Mesendoderm (in vitro differentiated cells): ENCODE measurements around the gene CLDND1.

ENCODE experiments used
- DNase-seq: peaks from one replicate; pipeline ENCODE4 v3.0.0; 2013
- H2AK5ac ChIP-seq: 2 replicates; pipeline ENCODE4 v1.6.1; 2013; ENCODE audit warnings: low read length, inconsistent platforms
- H2BK120ac ChIP-seq: 2 replicates; pipeline ENCODE4 v1.6.1; 2013; ENCODE audit warnings: low read depth, mild to moderate bottlenecking, low read length, moderate library complexity, mixed read lengths
- H2BK15ac ChIP-seq: replicated peaks from 2 replicates; pipeline ENCODE4 v1.6.1; 2013; ENCODE audit warnings: low read depth, mild to moderate bottlenecking, moderate library complexity
- H2BK5ac ChIP-seq: 2 replicates; pipeline ENCODE4 v1.6.1; 2013; ENCODE audit warnings: low read length, inconsistent platforms
- H3K18ac ChIP-seq: 2 replicates; pipeline ENCODE4 v1.6.1; 2013; ENCODE audit warnings: mild to moderate bottlenecking, low read length, mixed read lengths
- H3K23ac ChIP-seq: one replicate; pipeline ENCODE4 v1.6.1; 2013; ENCODE audit warnings: low read length
- H3K27ac ChIP-seq: 2 replicates; pipeline ENCODE4 v1.5.1; 2013; ENCODE audit warnings: low read depth, mild to moderate bottlenecking, inconsistent platforms, low read length, moderate library complexity
- H3K27me3 ChIP-seq: 2 replicates; pipeline ENCODE4 v1.6.1; 2013; ENCODE audit warnings: low read length, control low read depth, mild to moderate bottlenecking, inconsistent platforms; ENCODE audit not compliant: insufficient read depth, poor library complexity
- H3K36me3 ChIP-seq: 2 replicates; pipeline ENCODE4 v1.6.1; 2013; ENCODE audit warnings: low read length, inconsistent platforms; ENCODE audit not compliant: control insufficient read depth, insufficient read depth
- H3K4ac ChIP-seq: one replicate; pipeline ENCODE4 v1.6.1; 2013; ENCODE audit warnings: low read depth, mild to moderate bottlenecking, low read length, moderate library complexity
- H3K4me1 ChIP-seq: 2 replicates; pipeline ENCODE4 v1.6.1; 2013; ENCODE audit warnings: low read depth, low read length, inconsistent platforms; ENCODE audit not compliant: control insufficient read depth
- H3K4me2 ChIP-seq: 2 replicates; pipeline ENCODE4 v1.6.1; 2013; ENCODE audit warnings: low read length
- H3K4me3 ChIP-seq: 2 replicates; pipeline ENCODE4 v1.5.1; 2013; ENCODE audit warnings: mild to moderate bottlenecking, low read length
- H3K56ac ChIP-seq: one replicate; pipeline ENCODE4 v1.6.1; 2013; ENCODE audit warnings: low read length
- H3K79me1 ChIP-seq: 2 replicates; pipeline ENCODE4 v1.6.1; 2013; ENCODE audit warnings: low read length, inconsistent platforms
- H3K79me2 ChIP-seq: 2 replicates; pipeline ENCODE4 v1.6.1; 2013; ENCODE audit warnings: mild to moderate bottlenecking, low read length; ENCODE audit not compliant: control insufficient read depth, insufficient read depth
- H3K9ac ChIP-seq: 2 replicates; pipeline ENCODE4 v1.6.1; 2013; ENCODE audit warnings: low read length, inconsistent platforms
- H4K5ac ChIP-seq: one replicate; pipeline ENCODE4 v1.6.1; 2013; ENCODE audit warnings: low read length
- H4K8ac ChIP-seq: one replicate; pipeline ENCODE4 v1.6.1; 2013; ENCODE audit warnings: low read depth, mild to moderate bottlenecking, control low read depth, low read length, moderate library complexity
- WGBS: extraction: QIAGEN DNeasy Blood & Tissue Kit; methylation state at CpG from one replicate; pipeline ENCODE4 v1.1.7; 2013; ENCODE audit warnings: low lambda C conversion rate, missing lambda C conversion rate; ENCODE audit not compliant: insufficient coverage; ENCODE audit errors: extremely low coverage; 5-methylcytosine and 5-hydroxymethylcytosine counted together

The CLDND1 gene

DNA sequence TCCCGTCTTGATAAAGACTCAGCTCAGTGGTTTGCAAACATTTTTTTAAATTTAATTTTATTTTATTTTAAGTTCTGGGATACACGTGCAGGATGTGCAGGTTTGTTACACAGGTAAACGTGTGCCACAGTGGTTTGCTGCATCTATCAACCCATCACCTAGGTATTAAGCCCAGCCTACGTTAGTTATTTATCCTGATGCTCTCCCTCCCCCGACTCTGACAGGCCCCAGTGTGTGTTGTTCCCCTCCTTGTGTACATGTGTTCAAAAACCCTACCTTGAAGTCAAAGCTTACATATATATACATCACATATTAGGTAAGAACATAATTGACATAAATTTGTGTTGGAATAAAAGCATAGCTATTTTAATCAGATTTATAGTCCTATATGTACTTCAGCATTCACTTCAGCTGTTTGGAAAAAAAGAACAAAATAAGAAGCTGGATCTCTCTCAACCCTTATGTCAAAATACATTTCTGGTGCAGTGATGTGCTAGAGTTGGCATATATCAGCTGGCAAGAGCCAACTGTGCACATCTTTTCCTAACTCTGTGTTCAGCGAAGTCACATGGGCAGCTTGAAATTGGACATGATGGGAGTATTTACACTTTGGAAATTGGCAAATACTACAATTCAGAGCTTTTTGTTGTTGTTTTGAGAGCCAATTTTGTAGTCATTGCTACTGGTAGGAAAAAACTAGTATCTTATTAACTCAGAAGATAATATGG is 35.6 kb upstream of the CLDND1 start:
- no peaks in the 10 kb centered on the region for H3K27me3 ChIP-seq
- H3K56ac ChIP-seq, result no peak overlapping the region
- no peak overlapping the region for H3K23ac ChIP-seq
- H4K5ac ChIP-seq, result no peak overlapping the region
- no peaks in the 10 kb centered on the region for H3K79me1 ChIP-seq
- H2BK5ac ChIP-seq, result no peak overlapping the region
- no peaks in the 10 kb centered on the region for H3K36me3 ChIP-seq
- DNase-seq, result no peak
- no peaks in the 10 kb centered on the region for H3K4me1 ChIP-seq
- H3K27ac ChIP-seq, result no peak overlapping the region
- no peak overlapping the region for H4K8ac ChIP-seq
- H3K79me2 ChIP-seq, result no peaks in the 10 kb centered on the region
- no peak overlapping the region for H3K4me2 ChIP-seq
- H3K4me3 ChIP-seq, result no peak overlapping the region
- H2BK120ac ChIP-seq, result no peak overlapping the region
- no peak overlapping the region for H3K18ac ChIP-seq
- no peak overlapping the region for H2AK5ac ChIP-seq
- no CpG with 5 or more reads among the region's 6 CpGs for WGBS
- no peak overlapping the region for H2BK15ac ChIP-seq
- no peak overlapping the region for H3K9ac ChIP-seq
- no peak overlapping the region for H3K4ac ChIP-seq

GRCh38 chr3:98557324-98558010 is 34.8 kb upstream of the CLDND1 start:
- WGBS, result no CpG with 5 or more reads among the region's 4 CpGs
- Histone ChIP-seq H3K27me3 (no peaks in the 10 kb centered on the region), H3K4ac (no peak overlapping the region), H2BK5ac (no peak overlapping the region), H2BK120ac (no peak overlapping the region), H3K4me2 (no peak overlapping the region), H4K5ac (no peak overlapping the region), H4K8ac (no peak overlapping the region), H3K79me2 (no peaks in the 10 kb centered on the region), H3K36me3 (no peaks in the 10 kb centered on the region), H3K4me3 (no peak overlapping the region), H2BK15ac (no peak overlapping the region), H3K9ac (no peak overlapping the region), H3K27ac (no peak overlapping the region), H3K18ac (no peak overlapping the region), H3K23ac (no peak overlapping the region), H3K4me1 (no peaks in the 10 kb centered on the region), H3K79me1 (no peaks in the 10 kb centered on the region), H3K56ac (no peak overlapping the region), H2AK5ac (no peak overlapping the region)
- DNase-seq, result no peak

- H3K4me2 ChIP-seq, result no peak overlapping the region
- no peak overlapping the region for H3K27ac ChIP-seq
- no peak overlapping the region for H3K9ac ChIP-seq
- H4K5ac ChIP-seq, result no peak overlapping the region
- no peaks in the 10 kb centered on the region for H3K4me1 ChIP-seq
- H3K4ac ChIP-seq, result no peak overlapping the region
- no peak overlapping the region for H3K4me3 ChIP-seq
- peak overlapping the region; percentile 61 for H2BK120ac ChIP-seq
- H3K36me3 ChIP-seq, result no peaks in the 10 kb centered on the region
- no peak overlapping the region for H2BK15ac ChIP-seq
- H4K8ac ChIP-seq, result no peak overlapping the region
- H2BK5ac ChIP-seq, result no peak overlapping the region
- no peaks in the 10 kb centered on the region for H3K27me3 ChIP-seq
- WGBS, result no CpG with 5 or more reads among the region's 7 CpGs
- H3K79me2 ChIP-seq, result no peaks in the 10 kb centered on the region
- H3K18ac ChIP-seq, result no peak overlapping the region
- no peak overlapping the region for H3K56ac ChIP-seq
- H2AK5ac ChIP-seq, result no peak overlapping the region
- H3K79me1 ChIP-seq, result no peaks in the 10 kb centered on the region
- no peak overlapping the region for H3K23ac ChIP-seq
- no peak for DNase-seq
Observed at GRCh38 chr3:98556164-98557130, 33.7 kb upstream of the CLDND1 start.

DNA sequence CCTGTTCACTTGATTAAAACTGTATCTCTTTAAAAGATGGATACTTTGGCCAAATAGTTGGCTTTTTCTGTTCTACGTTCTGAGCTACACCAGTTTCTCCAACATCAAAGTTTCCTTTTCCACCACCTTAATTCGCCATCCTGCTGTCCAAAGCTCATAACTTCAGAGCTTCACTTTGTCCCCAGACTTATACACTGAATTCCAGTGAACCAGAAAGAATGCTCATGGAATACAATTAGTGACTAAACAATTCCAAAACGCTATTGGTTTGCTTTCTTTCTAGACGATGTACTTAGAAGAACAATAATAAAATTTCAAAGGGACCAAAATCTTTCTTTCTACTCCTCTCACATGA is 32.3 kb upstream of the CLDND1 start:
- no peaks in the 10 kb centered on the region for H3K79me2 ChIP-seq
- no peak for DNase-seq
- H4K5ac ChIP-seq, result no peak overlapping the region
- H3K4me3 ChIP-seq, result no peak overlapping the region
- no peak overlapping the region for H4K8ac ChIP-seq
- H3K27ac ChIP-seq, result no peak overlapping the region
- no peak overlapping the region for H2BK5ac ChIP-seq
- H2AK5ac ChIP-seq, result no peak overlapping the region
- no peak overlapping the region for H3K56ac ChIP-seq
- H3K79me1 ChIP-seq, result no peaks in the 10 kb centered on the region
- no peak overlapping the region for H3K4ac ChIP-seq
- no peaks in the 10 kb centered on the region for H3K27me3 ChIP-seq
- H3K4me2 ChIP-seq, result no peak overlapping the region
- H2BK15ac ChIP-seq, result no peak overlapping the region
- no peak overlapping the region for H3K23ac ChIP-seq
- WGBS, result no CpG with 5 or more reads among the region's 4 CpGs
- H3K4me1 ChIP-seq, result no peaks in the 10 kb centered on the region
- H3K36me3 ChIP-seq, result no peaks in the 10 kb centered on the region
- no peak overlapping the region for H3K9ac ChIP-seq
- H3K18ac ChIP-seq, result no peak overlapping the region
- no peak overlapping the region for H2BK120ac ChIP-seq

- Histone ChIP-seq H3K79me1 (no peaks in the 10 kb centered on the region), H3K4me1 (no peaks in the 10 kb centered on the region), H2BK15ac (no peak overlapping the region), H3K18ac (no peak overlapping the region), H3K4me2 (no peak overlapping the region), H3K4ac (no peak overlapping the region), H3K4me3 (no peak overlapping the region), H4K5ac (no peak overlapping the region), H3K79me2 (no peaks in the 10 kb centered on the region), H2AK5ac (no peak overlapping the region), H3K56ac (no peak overlapping the region), H4K8ac (no peak overlapping the region), H2BK120ac (no peak overlapping the region), H2BK5ac (no peak overlapping the region), H3K27ac (no peak overlapping the region), H3K9ac (no peak overlapping the region), H3K23ac (no peak overlapping the region), H3K27me3 (no peaks in the 10 kb centered on the region), H3K36me3 (no peaks in the 10 kb centered on the region)
- WGBS, result no CpG with 5 or more reads among the region's 2 CpGs
- no peak for DNase-seq
Observed at GRCh38 chr3:98554580-98554979, 31.9 kb upstream of the CLDND1 start.
